ENCODE data around the gene MIER2. TPM values are rescaled to one million over a fixed set of nuclear protein-coding genes. Genes with fewer than 3 reads are reported as not detected.

MIER2 gene
- total RNA-seq, 1 experiment from 2014 or later, result 40.1 TPM

DNA sequence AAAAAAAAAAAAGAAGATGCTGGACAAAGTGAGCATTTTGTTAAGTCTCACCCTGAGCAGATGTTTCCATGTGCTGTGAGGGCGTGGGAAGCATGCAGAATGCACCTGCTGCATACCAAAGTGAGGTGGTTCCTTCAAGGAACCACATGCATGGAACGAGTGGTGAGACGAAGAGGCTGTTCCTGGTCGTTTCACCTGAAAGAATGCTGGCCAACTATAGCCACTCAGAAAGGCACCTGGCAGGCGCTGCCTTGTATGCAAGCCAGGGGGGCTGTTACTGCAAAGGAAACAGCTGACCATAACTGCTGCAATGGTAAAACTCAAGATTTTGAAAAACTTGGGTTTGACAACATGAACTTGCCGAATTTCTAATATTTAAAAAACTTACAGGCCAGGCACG, 14.7 kb downstream of the MIER2 start:
- Mint-ChIP-seq H3K4me3 (ENCODE audit: unreplicated experiment) (no peak overlapping the region), H3K36me3 (ENCODE audit: insufficient read depth, unreplicated experiment) (peaks cover 62% of the 10 kb centered on the region), H3K9me3 (ENCODE audit: unreplicated experiment) (no peaks in the 10 kb centered on the region), H3K4me1 (ENCODE audit: low read depth, unreplicated experiment) (no peaks in the 10 kb centered on the region), H3K27ac (ENCODE audit: unreplicated experiment) (no peak overlapping the region), H3K27me3 (ENCODE audit: insufficient read depth, unreplicated experiment) (no peaks in the 10 kb centered on the region)
- no TSS peak for BruUV-seq (replicated peaks)
- no peaks in the 10 kb centered on the region for H3K4me1 ChIP-seq
- CTCF ChIA-PET, result no interaction called here
- POLR2A ChIA-PET, result no interaction called here
- TF ChIP-seq, protein P1, sequence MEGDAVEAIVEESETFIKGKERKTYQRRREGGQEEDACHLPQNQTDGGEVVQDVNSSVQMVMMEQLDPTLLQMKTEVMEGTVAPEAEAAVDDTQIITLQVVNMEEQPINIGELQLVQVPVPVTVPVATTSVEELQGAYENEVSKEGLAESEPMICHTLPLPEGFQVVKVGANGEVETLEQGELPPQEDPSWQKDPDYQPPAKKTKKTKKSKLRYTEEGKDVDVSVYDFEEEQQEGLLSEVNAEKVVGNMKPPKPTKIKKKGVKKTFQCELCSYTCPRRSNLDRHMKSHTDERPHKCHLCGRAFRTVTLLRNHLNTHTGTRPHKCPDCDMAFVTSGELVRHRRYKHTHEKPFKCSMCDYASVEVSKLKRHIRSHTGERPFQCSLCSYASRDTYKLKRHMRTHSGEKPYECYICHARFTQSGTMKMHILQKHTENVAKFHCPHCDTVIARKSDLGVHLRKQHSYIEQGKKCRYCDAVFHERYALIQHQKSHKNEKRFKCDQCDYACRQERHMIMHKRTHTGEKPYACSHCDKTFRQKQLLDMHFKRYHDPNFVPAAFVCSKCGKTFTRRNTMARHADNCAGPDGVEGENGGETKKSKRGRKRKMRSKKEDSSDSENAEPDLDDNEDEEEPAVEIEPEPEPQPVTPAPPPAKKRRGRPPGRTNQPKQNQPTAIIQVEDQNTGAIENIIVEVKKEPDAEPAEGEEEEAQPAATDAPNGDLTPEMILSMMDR (IDR thresholded peaks at IDR 0.05; ENCODE audit: insufficient read depth in 1 of 2, low read depth in 1 of 2, low read length in 1 of 2, severe bottlenecking in 1 of 2, unreplicated experiment in 1 of 2), result no peak
- peaks cover 11% of the 10 kb centered on the region for H3K36me3 ChIP-seq (ENCODE audit: control insufficient read depth, insufficient read depth, low read length)
- no peak overlapping the region for H3K4me3 ChIP-seq (ENCODE audit: low read depth, low read length)
- DNase-seq, result no peak
- no peaks in the 10 kb centered on the region for H3K27me3 ChIP-seq (replicated peaks; ENCODE audit: control insufficient read depth, insufficient read depth, low read length)
- H3K9me3 ChIP-seq, result peaks cover 16% of the 10 kb centered on the region; the same call in 1 of the 2 replicates
- intact Hi-C loops (cut with micrococcal nuclease; ENCODE audit: unreplicated experiment), result no loop called here

DNA sequence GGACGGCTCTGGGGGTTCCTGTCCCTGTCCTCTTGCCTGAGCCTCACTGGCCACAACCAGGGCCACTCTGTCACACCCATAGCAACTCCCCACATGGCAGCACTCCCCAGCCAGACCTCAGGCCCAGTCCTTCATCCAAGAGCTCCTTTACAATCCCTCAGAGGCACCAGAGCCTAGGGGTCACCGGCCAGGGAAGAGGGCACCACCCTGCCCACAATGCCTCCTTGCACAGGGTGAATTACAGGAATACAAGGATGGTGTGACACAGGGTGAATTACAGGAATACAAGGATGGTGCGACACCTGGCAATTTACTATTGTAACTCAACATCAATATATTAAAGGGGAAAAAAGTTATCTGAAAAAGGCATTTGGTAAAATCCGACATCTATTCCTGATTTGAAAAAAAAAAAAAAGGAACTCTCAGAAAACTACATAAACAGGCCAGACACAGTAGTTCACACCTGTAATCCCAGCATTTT, 16.5 kb downstream of the MIER2 start:
- intact Hi-C loops (cut with micrococcal nuclease; ENCODE audit: unreplicated experiment), result no loop called here
- peaks cover 14% of the 10 kb centered on the region for H3K36me3 ChIP-seq (ENCODE audit: control insufficient read depth, insufficient read depth, low read length)
- no TSS peak for BruUV-seq (replicated peaks)
- H3K27me3 Mint-ChIP-seq (ENCODE audit: insufficient read depth, unreplicated experiment), result no peaks in the 10 kb centered on the region
- POLR2A ChIA-PET, result no interaction called here
- DNase-seq, result no peak
- CTCF ChIA-PET, result no interaction called here
- H3K4me1 Mint-ChIP-seq (ENCODE audit: low read depth, unreplicated experiment), result no peaks in the 10 kb centered on the region
- TF ChIP-seq, protein P1 (IDR thresholded peaks at IDR 0.05; ENCODE audit: insufficient read depth in 1 of 2, low read depth in 1 of 2, low read length in 1 of 2, severe bottlenecking in 1 of 2, unreplicated experiment in 1 of 2), result no peak
- no peak overlapping the region for H3K27ac Mint-ChIP-seq (ENCODE audit: unreplicated experiment)
- no peak overlapping the region for H3K4me3 Mint-ChIP-seq (ENCODE audit: unreplicated experiment)
- no peak overlapping the region for H3K4me3 ChIP-seq (ENCODE audit: low read depth, low read length)
- H3K4me1 ChIP-seq, result no peaks in the 10 kb centered on the region
- H3K9me3 ChIP-seq, result peaks cover 16% of the 10 kb centered on the region; the same call in 1 of the 2 replicates
- no peaks in the 10 kb centered on the region for H3K9me3 Mint-ChIP-seq (ENCODE audit: unreplicated experiment)
- H3K36me3 Mint-ChIP-seq (ENCODE audit: insufficient read depth, unreplicated experiment), result peaks cover 53% of the 10 kb centered on the region
- no peaks in the 10 kb centered on the region for H3K27me3 ChIP-seq (replicated peaks; ENCODE audit: control insufficient read depth, insufficient read depth, low read length)

DNA sequence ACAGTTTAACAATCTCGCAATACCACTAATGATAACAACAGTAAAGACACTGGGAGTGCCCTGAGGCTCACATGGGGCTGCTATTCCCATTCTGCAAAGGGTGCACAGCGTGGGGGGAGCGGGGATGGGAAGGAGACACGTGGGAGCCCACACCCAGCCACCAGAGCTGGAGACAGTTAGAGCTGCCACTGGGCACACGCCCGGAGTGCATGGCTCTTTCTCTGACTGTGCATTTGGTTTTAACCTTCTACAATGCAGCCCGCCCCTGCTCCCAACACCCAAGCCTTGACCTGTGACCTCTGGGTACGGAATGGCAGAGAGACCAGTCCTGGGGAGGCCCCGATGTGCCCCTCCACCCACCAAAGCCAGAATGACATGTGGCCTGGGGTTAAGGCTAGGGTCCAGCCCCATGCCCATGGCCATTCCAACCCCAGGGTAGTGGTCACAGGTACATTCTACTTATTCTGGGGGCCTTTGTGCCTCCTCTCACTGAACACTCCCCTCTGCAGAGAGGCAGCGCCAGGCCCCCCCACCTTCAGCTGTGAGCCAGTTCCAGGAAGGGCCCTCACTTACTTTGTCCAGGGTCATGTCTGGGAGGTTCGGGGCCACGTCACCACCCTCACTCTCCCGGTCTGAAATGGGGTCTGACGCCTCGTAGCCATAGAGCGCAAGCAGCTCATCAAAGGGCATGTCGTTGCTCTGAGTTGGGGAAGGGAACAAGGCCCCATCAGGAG, 17.1 kb downstream of the MIER2 start:
- H3K27me3 ChIP-seq (replicated peaks; ENCODE audit: control insufficient read depth, insufficient read depth, low read length), result no peaks in the 10 kb centered on the region
- ChIA-PET CTCF (no interaction called here), POLR2A (no interaction called here)
- H3K9me3 ChIP-seq, result peaks cover 16% of the 10 kb centered on the region; the same call in 1 of the 2 replicates
- Mint-ChIP-seq H3K27ac (ENCODE audit: unreplicated experiment) (no peak overlapping the region), H3K36me3 (ENCODE audit: insufficient read depth, unreplicated experiment) (peaks cover 53% of the 10 kb centered on the region), H3K4me3 (ENCODE audit: unreplicated experiment) (no peak overlapping the region), H3K4me1 (ENCODE audit: low read depth, unreplicated experiment) (no peaks in the 10 kb centered on the region), H3K9me3 (ENCODE audit: unreplicated experiment) (no peaks in the 10 kb centered on the region), H3K27me3 (ENCODE audit: insufficient read depth, unreplicated experiment) (no peaks in the 10 kb centered on the region)
- DNase-seq, result no peak
- intact Hi-C loops (cut with micrococcal nuclease; ENCODE audit: unreplicated experiment), result no loop called here
- BruUV-seq (replicated peaks), result no TSS peak
- TF ChIP-seq, protein P1 (IDR thresholded peaks at IDR 0.05; ENCODE audit: insufficient read depth in 1 of 2, low read depth in 1 of 2, low read length in 1 of 2, severe bottlenecking in 1 of 2, unreplicated experiment in 1 of 2), result no peak
- peaks cover 14% of the 10 kb centered on the region for H3K36me3 ChIP-seq (ENCODE audit: control insufficient read depth, insufficient read depth, low read length)
- no peak overlapping the region for H3K4me3 ChIP-seq (ENCODE audit: low read depth, low read length)
- H3K4me1 ChIP-seq, result no peaks in the 10 kb centered on the region

Data from Caco-2 (cell line).